Uterus (tissue), 4 donors: Measurements from ENCODE around the gene SALL4. TPM values are rescaled to one million over a fixed set of nuclear protein-coding genes. Genes with fewer than 3 reads are reported as not detected.

Source experiments
- DNase-seq, 2 donors: peaks; one replicate each; pipeline ENCODE4 v3.0.0-alpha.2; 2019 to 2020
- H3K27ac ChIP-seq, 2 donors: fragments of 200-600 bp; sonication (generic); 1 replicate in 1 of 2; 2 replicates in 1 of 2; pipeline ENCODE4 v1.5.1; 2016 to 2018
- H3K27me3 ChIP-seq, 2 donors: fragments of 200-600 bp; sonication (generic); one replicate each; pipeline ENCODE4 v1.5.1; 2018 to 2019; ENCODE audit warnings: control low read depth in 1 of 2
- H3K36me3 ChIP-seq, 2 donors: fragments of 200-600 bp; sonication (generic); one replicate each; pipeline ENCODE4 v1.5.1; 2019; ENCODE audit warnings: control low read depth in 1 of 2
- H3K4me1 ChIP-seq, 2 donors: fragments of 200-600 bp; sonication (generic); one replicate each; pipeline ENCODE4 v1.5.1; 2018 to 2019; ENCODE audit warnings: control low read depth in 1 of 2
- H3K4me3 ChIP-seq, 2 donors: fragments of 200-600 bp; sonication (generic); 1 replicate in 1 of 2; 2 replicates in 1 of 2; pipeline ENCODE4 v1.5.1; 2018 to 2019; ENCODE audit warnings: mild to moderate bottlenecking in 1 of 2
- H3K9me3 ChIP-seq, 2 donors: fragments of 200-600 bp; sonication (generic); one replicate each; pipeline ENCODE4 v1.5.1; 2019; ENCODE audit warnings: control low read depth in 1 of 2
- POLR2A ChIP-seq, 2 donors: fragments of 450-650 bp; IDR thresholded peaks; one replicate each; pipeline ENCODE4 v1.6.1; 2016; ENCODE audit warnings: antibody characterized with exemption in 2 of 2, mild to moderate bottlenecking in 1 of 2, moderate library complexity in 1 of 2
- intact Hi-C: fragments of 100-400 bp; cut with DNase I; formaldehyde crosslinking; loops from one replicate; pipeline ENCODE4 v1.15.1; 2023; ENCODE audit warnings: low total_unique reads
- total RNA-seq, 4 donors: library from RNA; depleted of rRNA in 3 of 4; stranded (reverse); fragments of >200 nt in 3 of 4; gene quantifications; one replicate each; pipeline versions ENCODE4 v1.1.0 to v1.2.4, GENCODE V29; 2014 to 2023
- TF ChIP-seq, protein P1 (sequence below), 4 experiments: fragments of 200-600 bp in 2 of 4; fragments of 450-650 bp in 2 of 4; sonication (generic) in 2 of 4; IDR thresholded peaks; one replicate each; pipeline ENCODE4 v1.5.1; 2016 to 2019; ENCODE audit warnings: antibody characterized with exemption in 4 of 4, mild to moderate bottlenecking in 2 of 4, moderate library complexity in 1 of 4
- donor health status: DM: yes; HTN: yes; CAD: no.

SALL4 gene
- total RNA-seq, 4 donors from 2014 or later: 0.09 to 0.55 TPM; not detected in 2

DNA sequence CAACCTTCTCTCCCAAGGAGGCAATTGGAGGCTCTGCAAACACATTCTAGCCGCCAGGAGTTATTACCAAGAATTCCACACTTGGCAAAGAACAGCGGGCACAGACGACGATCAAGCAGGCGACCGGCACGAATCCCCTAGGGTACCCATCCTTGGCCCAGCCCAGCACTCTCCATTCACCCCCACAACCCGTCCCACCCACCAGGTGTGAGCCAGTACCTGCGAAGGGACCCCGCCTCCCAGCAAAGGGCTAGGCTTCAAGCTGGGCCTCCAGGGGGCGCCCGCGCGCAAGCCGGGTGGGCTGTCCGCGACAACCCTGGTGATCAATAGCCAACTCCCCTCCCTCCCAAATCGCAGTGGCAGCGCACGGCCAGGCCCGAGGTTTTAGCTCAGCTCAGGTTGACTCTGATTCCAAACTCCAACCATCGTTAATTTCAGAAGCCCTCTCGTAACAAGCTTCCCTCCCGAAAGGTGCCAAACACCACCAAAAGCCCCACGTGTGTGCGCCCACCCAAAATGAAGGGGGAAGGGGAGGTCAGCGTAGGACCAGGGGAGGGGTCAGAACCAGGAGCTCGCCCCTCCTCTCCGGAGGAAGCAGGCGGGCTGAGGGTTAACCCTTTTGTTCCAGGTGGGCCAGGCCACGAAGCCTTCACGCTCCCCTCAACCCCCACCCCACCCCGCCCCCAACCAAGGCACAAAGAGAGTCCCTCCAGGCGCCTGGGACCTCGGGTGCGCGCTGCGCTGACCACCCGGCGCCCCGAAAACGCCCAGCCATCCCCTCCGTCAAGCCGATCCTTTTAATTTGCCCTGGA, 2.1 kb downstream of the SALL4 start:
- peaks cover 8 to 29% of the 10 kb centered on the region in 2 donors for H3K27me3 ChIP-seq
- H3K4me3 ChIP-seq: no peak overlapping the region
- intact Hi-C loops: no loop called here
- peak; percentile 18 to 29 for DNase-seq
- TF ChIP-seq POLR2A (IDR thresholded peaks at IDR 0.05): no peak
- TF ChIP-seq, protein P1, sequence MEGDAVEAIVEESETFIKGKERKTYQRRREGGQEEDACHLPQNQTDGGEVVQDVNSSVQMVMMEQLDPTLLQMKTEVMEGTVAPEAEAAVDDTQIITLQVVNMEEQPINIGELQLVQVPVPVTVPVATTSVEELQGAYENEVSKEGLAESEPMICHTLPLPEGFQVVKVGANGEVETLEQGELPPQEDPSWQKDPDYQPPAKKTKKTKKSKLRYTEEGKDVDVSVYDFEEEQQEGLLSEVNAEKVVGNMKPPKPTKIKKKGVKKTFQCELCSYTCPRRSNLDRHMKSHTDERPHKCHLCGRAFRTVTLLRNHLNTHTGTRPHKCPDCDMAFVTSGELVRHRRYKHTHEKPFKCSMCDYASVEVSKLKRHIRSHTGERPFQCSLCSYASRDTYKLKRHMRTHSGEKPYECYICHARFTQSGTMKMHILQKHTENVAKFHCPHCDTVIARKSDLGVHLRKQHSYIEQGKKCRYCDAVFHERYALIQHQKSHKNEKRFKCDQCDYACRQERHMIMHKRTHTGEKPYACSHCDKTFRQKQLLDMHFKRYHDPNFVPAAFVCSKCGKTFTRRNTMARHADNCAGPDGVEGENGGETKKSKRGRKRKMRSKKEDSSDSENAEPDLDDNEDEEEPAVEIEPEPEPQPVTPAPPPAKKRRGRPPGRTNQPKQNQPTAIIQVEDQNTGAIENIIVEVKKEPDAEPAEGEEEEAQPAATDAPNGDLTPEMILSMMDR (IDR thresholded peaks at IDR 0.05): peak; percentile 46 to 55 (median 52)
- H3K4me1 ChIP-seq: peaks cover 0 to 14% of the 10 kb centered on the region in 2 donors
- H3K36me3 ChIP-seq: no peaks in the 10 kb centered on the region
- H3K9me3 ChIP-seq: no peaks in the 10 kb centered on the region
- no peak overlapping the region for H3K27ac ChIP-seq

DNA sequence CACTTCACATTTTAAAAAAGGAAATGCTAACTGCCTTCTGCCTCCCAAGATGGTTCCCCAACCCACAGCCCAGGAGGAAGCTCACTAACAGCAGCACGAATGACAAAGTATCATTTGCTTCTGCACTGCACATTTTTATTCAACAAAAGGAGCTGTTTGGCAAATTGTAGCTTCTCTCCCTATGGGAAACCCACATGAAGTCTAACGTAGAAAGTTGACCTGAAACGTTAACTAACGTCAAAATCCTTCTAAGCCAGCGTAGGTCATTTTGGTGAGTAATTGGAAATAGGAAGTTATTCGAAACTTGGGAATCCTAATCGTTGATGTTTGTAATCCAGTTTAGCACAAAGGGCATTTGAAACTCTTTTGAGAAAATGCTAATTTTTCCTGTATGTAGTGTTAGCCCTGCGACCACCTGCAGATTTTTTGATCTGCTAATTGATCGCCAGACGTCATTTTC, 2.9 kb downstream of the SALL4 start:
- Histone ChIP-seq H3K36me3 (no peaks in the 10 kb centered on the region), H3K27me3 (peaks cover 8 to 29% of the 10 kb centered on the region in 2 donors), H3K4me3 (no peak overlapping the region), H3K27ac (no peak overlapping the region), H3K4me1 (peaks cover 0 to 14% of the 10 kb centered on the region in 2 donors), H3K9me3 (no peaks in the 10 kb centered on the region)
- no peak for TF ChIP-seq POLR2A (IDR thresholded peaks at IDR 0.05)
- TF ChIP-seq, protein P1 (IDR thresholded peaks at IDR 0.05): no peak
- intact Hi-C loops: no loop called here
- DNase-seq: no peak

- TF ChIP-seq, protein P1 (IDR thresholded peaks at IDR 0.05): no peak
- no peak for TF ChIP-seq POLR2A (IDR thresholded peaks at IDR 0.05)
- Histone ChIP-seq H3K36me3 (no peaks in the 10 kb centered on the region), H3K4me3 (no peak overlapping the region), H3K4me1 (peaks cover 0 to 14% of the 10 kb centered on the region in 2 donors), H3K27me3 (peaks cover 8 to 29% of the 10 kb centered on the region in 2 donors), H3K27ac (no peak overlapping the region), H3K9me3 (no peaks in the 10 kb centered on the region)
- intact Hi-C loops: no loop called here
- DNase-seq: no peak
These were observed 4.8 kb downstream of the SALL4 start for GRCh38 chr20:51797357-51798025.

- H3K27me3 ChIP-seq: peaks cover 8 to 29% of the 10 kb centered on the region in 2 donors
These were observed 6.0 kb downstream of the SALL4 start for GRCh38 chr20:51796340-51796739.

More at GRCh38 chr20:51796340-51796739, 6.0 kb downstream of the SALL4 start:
- H3K4me3 ChIP-seq: no peak overlapping the region
- DNase-seq: no peak
- TF ChIP-seq, protein P1 (IDR thresholded peaks at IDR 0.05): no peak
- no peak for TF ChIP-seq POLR2A (IDR thresholded peaks at IDR 0.05)
- intact Hi-C loops: no loop called here
- peaks cover 0 to 11% of the 10 kb centered on the region in 2 donors for H3K4me1 ChIP-seq
- H3K9me3 ChIP-seq: no peaks in the 10 kb centered on the region
- no peak overlapping the region for H3K27ac ChIP-seq
- H3K36me3 ChIP-seq: no peaks in the 10 kb centered on the region
